PC-3 (cell line): ENCODE results near the gene GALNT10. TPM values are rescaled to one million over a fixed set of nuclear protein-coding genes. Genes with fewer than 3 reads are reported as not detected.

Source experiments
- ATAC-seq: fragments of 200-7000 bp; cut with Tn5 transposase; 2 replicates; pipeline ENCODE4 v1.9.1; 2020; ENCODE audit warnings: mild to moderate bottlenecking, moderate library complexity
- BruUV-seq: library from RNA; stranded (reverse); fragments of 400-500 nt; replicated peaks from 2 replicates; lab custom pipeline; 2021; lab: Mats Ljungman, UMichigan
- CTCF ChIA-PET: fragments of 300-600 bp; sonication (Branson Sonifier 250); formaldehyde crosslinking; loops from one replicate; lab custom pipeline; 2022; ENCODE audit warnings: antibody characterized with exemption; lab: Charles Lee
- POLR2A ChIA-PET: fragments of 300-600 bp; sonication (Branson Sonifier 250); formaldehyde crosslinking; loops from one replicate; lab custom pipeline; 2022; ENCODE audit warnings: antibody characterized with exemption; ENCODE audit not compliant: unreplicated experiment; lab: Charles Lee
- DNase-seq: peaks from one replicate; pipeline ENCODE4 v3.0.0-alpha.2; 2015
- H2AFZ ChIP-seq: fragments of 300-600 bp; sonication (generic); 2 replicates; pipeline ENCODE4 v1.6.0; 2016; ENCODE audit warnings: antibody characterized with exemption, low read length
- H3F3A ChIP-seq: fragments of 300-600 bp; sonication (generic); one replicate; pipeline ENCODE4 v1.6.0; 2017; ENCODE audit warnings: antibody characterized with exemption, low read length, control low read depth, mild to moderate bottlenecking; ENCODE audit not compliant: unreplicated experiment
- H3K27ac ChIP-seq: fragments of 300-600 bp; sonication (generic); 2 replicates; pipeline ENCODE4 v1.5.1; 2016; ENCODE audit warnings: mild to moderate bottlenecking, low read length
- H3K27me3 ChIP-seq: fragments of 300-600 bp; sonication (generic); 2 replicates; pipeline ENCODE4 v1.6.1; 2016; ENCODE audit warnings: low read length, mixed read lengths
- H3K36me3 ChIP-seq: fragments of 300-600 bp; sonication (generic); 2 replicates; pipeline ENCODE4 v1.6.1; 2016; ENCODE audit warnings: low read depth, mixed run types, low read length, mixed read lengths
- H3K4me1 ChIP-seq: fragments of 300-600 bp; sonication (generic); 2 replicates; pipeline ENCODE4 v1.5.1; 2016; ENCODE audit warnings: low read length; ENCODE audit not compliant: insufficient read depth
- H3K4me2 ChIP-seq: fragments of 300-600 bp; sonication (generic); 2 replicates; pipeline ENCODE4 v1.6.0; 2016; ENCODE audit warnings: low read length
- H3K4me3 ChIP-seq: fragments of 300-600 bp; sonication (generic); 2 replicates; pipeline ENCODE4 v1.5.1; 2016; ENCODE audit warnings: mild to moderate bottlenecking, low read length, mixed read lengths
- H3K79me2 ChIP-seq: fragments of 300-600 bp; sonication (generic); 2 replicates; pipeline ENCODE4 v1.6.1; 2017; ENCODE audit warnings: low read length, mixed read lengths
- H3K9ac ChIP-seq: fragments of 300-600 bp; sonication (generic); 2 replicates; pipeline ENCODE4 v1.6.0; 2016; ENCODE audit warnings: mild to moderate bottlenecking, low read length
- H3K9me2 ChIP-seq: fragments of 300-600 bp; sonication (generic); replicated peaks from 2 replicates; pipeline ENCODE4 v1.6.1; 2016; ENCODE audit warnings: mixed run types, low read length, mixed read lengths
- H3K9me3 ChIP-seq: fragments of 300-600 bp; sonication (generic); 2 replicates; pipeline ENCODE4 v1.6.1; 2016; ENCODE audit warnings: low read length, mixed read lengths
- H4K20me1 ChIP-seq: fragments of 300-600 bp; sonication (generic); 2 replicates; pipeline ENCODE4 v1.6.1; 2016; ENCODE audit warnings: low read length, mixed read lengths
- EZH2 ChIP-seq: fragments of 300-600 bp; sonication (generic); IDR thresholded peaks from one replicate; pipeline ENCODE4 v1.6.1; 2017; ENCODE audit warnings: antibody characterized with exemption, mild to moderate bottlenecking, low read length; ENCODE audit not compliant: unreplicated experiment
- EZH2phosphoT487 ChIP-seq: fragments of 300-600 bp; sonication (generic); IDR thresholded peaks from 2 replicates; pipeline ENCODE4 v1.6.1; 2018; ENCODE audit warnings: mild to moderate bottlenecking, antibody characterized with exemption, low read length, borderline replicate concordance
- intact Hi-C: fragments of 100-400 bp; cut with micrococcal nuclease; formaldehyde crosslinking; loops from 2 replicates; pipeline ENCODE4 v1.9.0; 2023
- total RNA-seq: library from RNA; depleted of rRNA; stranded (reverse); fragments of >200 nt; gene quantifications from 2 replicates; pipeline ENCODE4 v1.2.3, GENCODE V29; 2014
- TF ChIP-seq, protein P1 (sequence below): fragments of 300-600 bp; sonication (generic); conservative IDR thresholded peaks from 2 replicates; pipeline ENCODE4 v1.5.1; 2017; ENCODE audit warnings: antibody characterized with exemption, low read depth, mild to moderate bottlenecking, low read length

Gene GALNT10
- total RNA-seq, 1 experiment from 2014 or later: 46.2 TPM

DNA sequence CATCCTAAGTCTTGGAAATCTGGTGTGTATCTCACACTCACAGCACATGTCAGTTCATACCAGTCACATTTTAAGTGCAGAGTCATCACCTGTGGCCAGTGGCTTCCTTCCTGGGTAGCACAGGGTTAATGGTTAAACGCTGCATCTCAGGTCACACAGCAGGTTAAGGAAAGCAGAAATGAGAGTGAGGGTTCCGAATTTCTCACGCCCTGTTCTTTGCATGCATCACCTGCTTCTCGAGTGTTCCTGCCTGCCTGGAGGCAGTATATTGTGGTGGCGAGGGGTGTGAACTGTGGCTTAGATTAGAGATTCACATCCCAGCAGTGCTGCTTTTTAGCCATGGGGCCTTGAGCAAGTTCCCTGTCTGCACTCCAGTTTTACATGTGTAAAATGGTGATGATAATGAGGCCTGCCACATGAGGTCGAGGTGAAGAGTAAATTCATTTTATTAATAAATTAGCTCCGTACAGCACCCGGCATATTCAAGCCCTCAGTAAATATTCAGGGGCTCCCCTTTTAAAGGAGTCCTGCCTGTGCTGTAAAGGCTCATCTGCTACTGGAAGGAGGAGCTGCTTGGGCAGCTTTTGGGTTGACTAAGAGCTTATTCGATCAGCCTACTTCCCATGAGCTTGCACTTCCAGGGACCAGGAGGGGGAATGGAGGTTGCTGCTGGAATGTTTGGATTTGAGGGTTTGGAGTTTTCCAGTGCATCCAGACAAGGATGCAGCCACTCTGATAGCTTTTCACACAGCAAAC lies 194.1 kb downstream of the GALNT10 start:
- BruUV-seq: no TSS peak
- no peaks in the 10 kb centered on the region for H3K4me1 ChIP-seq
- H3K4me2 ChIP-seq: no peak overlapping the region
- no peaks in the 10 kb centered on the region for H3K9me2 ChIP-seq
- H3K36me3 ChIP-seq: peaks cover 6% of the 10 kb centered on the region
- H4K20me1 ChIP-seq: no peaks in the 10 kb centered on the region
- ChIA-PET CTCF (no interaction called here), POLR2A (no interaction called here)
- no peak overlapping the region for H2AFZ ChIP-seq
- intact Hi-C loops: no loop called here
- H3K79me2 ChIP-seq: no peaks in the 10 kb centered on the region
- no peaks in the 10 kb centered on the region for H3K9me3 ChIP-seq
- H3K27me3 ChIP-seq: no peaks in the 10 kb centered on the region
- DNase-seq (no peak), ATAC-seq (no peak)
- H3K27ac ChIP-seq: no peak overlapping the region
- no peak overlapping the region for H3K4me3 ChIP-seq
- no peaks in the 10 kb centered on the region for H3F3A ChIP-seq
- TF ChIP-seq EZH2phosphoT487: no peak
- TF ChIP-seq, protein P1, sequence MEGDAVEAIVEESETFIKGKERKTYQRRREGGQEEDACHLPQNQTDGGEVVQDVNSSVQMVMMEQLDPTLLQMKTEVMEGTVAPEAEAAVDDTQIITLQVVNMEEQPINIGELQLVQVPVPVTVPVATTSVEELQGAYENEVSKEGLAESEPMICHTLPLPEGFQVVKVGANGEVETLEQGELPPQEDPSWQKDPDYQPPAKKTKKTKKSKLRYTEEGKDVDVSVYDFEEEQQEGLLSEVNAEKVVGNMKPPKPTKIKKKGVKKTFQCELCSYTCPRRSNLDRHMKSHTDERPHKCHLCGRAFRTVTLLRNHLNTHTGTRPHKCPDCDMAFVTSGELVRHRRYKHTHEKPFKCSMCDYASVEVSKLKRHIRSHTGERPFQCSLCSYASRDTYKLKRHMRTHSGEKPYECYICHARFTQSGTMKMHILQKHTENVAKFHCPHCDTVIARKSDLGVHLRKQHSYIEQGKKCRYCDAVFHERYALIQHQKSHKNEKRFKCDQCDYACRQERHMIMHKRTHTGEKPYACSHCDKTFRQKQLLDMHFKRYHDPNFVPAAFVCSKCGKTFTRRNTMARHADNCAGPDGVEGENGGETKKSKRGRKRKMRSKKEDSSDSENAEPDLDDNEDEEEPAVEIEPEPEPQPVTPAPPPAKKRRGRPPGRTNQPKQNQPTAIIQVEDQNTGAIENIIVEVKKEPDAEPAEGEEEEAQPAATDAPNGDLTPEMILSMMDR: no peak
- no peak for TF ChIP-seq EZH2
- H3K9ac ChIP-seq: no peak overlapping the region

GRCh38 chr5:154385236-154385512 lies 194.6 kb downstream of the GALNT10 start:
- Histone ChIP-seq H3K36me3 (peaks cover 6% of the 10 kb centered on the region), H3K27ac (no peak overlapping the region)
- CTCF ChIA-PET: no interaction called here

More at GRCh38 chr5:154385236-154385512, 194.6 kb downstream of the GALNT10 start:
- BruUV-seq: no TSS peak
- H3K9ac ChIP-seq: no peak overlapping the region
- H3K9me3 ChIP-seq: no peaks in the 10 kb centered on the region
- no peaks in the 10 kb centered on the region for H4K20me1 ChIP-seq
- no peaks in the 10 kb centered on the region for H3K4me1 ChIP-seq
- TF ChIP-seq EZH2phosphoT487 (no peak), EZH2 (no peak)
- TF ChIP-seq, protein P1: no peak
- intact Hi-C loops: no loop called here
- no peak overlapping the region for H3K4me2 ChIP-seq
- H3K79me2 ChIP-seq: no peaks in the 10 kb centered on the region
- no peak for DNase-seq
- no peak overlapping the region for H3K4me3 ChIP-seq
- H2AFZ ChIP-seq: no peak overlapping the region
- no peaks in the 10 kb centered on the region for H3K9me2 ChIP-seq
- no peaks in the 10 kb centered on the region for H3K27me3 ChIP-seq
- POLR2A ChIA-PET: no interaction called here
- ATAC-seq: no peak
- H3F3A ChIP-seq: no peaks in the 10 kb centered on the region
